Endothelial cell of umbilical vein (primary cell): ENCODE measurements around the gene S1PR4. TPM values are rescaled to one million over a fixed set of nuclear protein-coding genes. Genes with fewer than 3 reads are reported as not detected.

Experiments
- BruUV-seq: library from RNA; stranded (reverse); fragments of 400-500 nt; replicated peaks from 2 replicates; lab custom pipeline; 2021; lab: Mats Ljungman, UMichigan
- CTCF ChIA-PET: fragments of 300-600, 350-600 bp; sonication (Branson Sonifier 250); formaldehyde crosslinking; loops from one replicate; lab custom pipeline; 2021; ENCODE audit warnings: antibody characterized with exemption, inconsistent platforms; lab: Charles Lee
- POLR2A ChIA-PET: fragments of 300-600, 350-600 bp; sonication (Branson Sonifier 250); formaldehyde crosslinking; loops from one replicate; lab custom pipeline; 2021; ENCODE audit warnings: antibody characterized with exemption, inconsistent platforms; lab: Charles Lee
- DNase-seq: peaks from one replicate; pipeline ENCODE4 v3.0.0-alpha.2; 2011; ENCODE audit warnings: low read depth, low spot score
- FAIRE-seq: peaks from 2 replicates; lab custom pipeline; 2011; peaks lifted over from hg19 to GRCh38; lab: Jason Lieb, UNC
- H2AFZ ChIP-seq: 2 replicates; pipeline ENCODE4 v1.6.0; 2012; ENCODE audit warnings: low read depth, low read length, control low read depth, inconsistent platforms
- H3K27ac ChIP-seq: 2 replicates; pipeline ENCODE4 v1.5.1; 2011; ENCODE audit warnings: low read depth, mild to moderate bottlenecking, control low read depth, low read length, moderate library complexity; ENCODE audit not compliant: insufficient read depth
- H3K27me3 ChIP-seq, 2 experiments: 2 replicates each; pipeline versions ENCODE4 v1.6.0 to v1.6.1; 2011; ENCODE audit warnings: low read length in 2 of 2, mixed read lengths in 1 of 2; ENCODE audit not compliant: control insufficient read depth in 2 of 2, insufficient read depth in 2 of 2
- H3K36me3 ChIP-seq, 2 experiments: 2 replicates in 1 of 2; 3 replicates in 1 of 2; pipeline ENCODE4 v1.5.1; 2011; ENCODE audit warnings: low read length in 2 of 2, mild to moderate bottlenecking in 1 of 2, moderate library complexity in 1 of 2; ENCODE audit not compliant: control insufficient read depth in 2 of 2, insufficient read depth in 2 of 2; ENCODE audit errors: extremely low read depth in 1 of 2
- H3K4me1 ChIP-seq: 3 replicates; pipeline ENCODE4 v1.5.1; 2011; ENCODE audit warnings: mild to moderate bottlenecking, low read length; ENCODE audit not compliant: control insufficient read depth, insufficient read depth; ENCODE audit errors: extremely low read depth
- H3K4me2 ChIP-seq: 2 replicates; pipeline ENCODE4 v1.6.1; 2011; ENCODE audit warnings: low read length, control low read depth, mixed read lengths; ENCODE audit not compliant: insufficient read depth
- H3K4me3 ChIP-seq, 3 experiments: fragments of 200-600 bp in 1 of 3; sonication (generic), shearing (Covaris generic) in 1 of 3; replicated peaks in 1 of 3; 2 replicates each; pipeline ENCODE4 v1.5.1; 2011 to 2016; ENCODE audit warnings: control low read depth in 3 of 3, low read length in 3 of 3, mild to moderate bottlenecking in 2 of 3, inconsistent platforms in 1 of 3, low read depth in 1 of 3, moderate library complexity in 1 of 3; ENCODE audit not compliant: insufficient read depth in 1 of 3
- H3K79me2 ChIP-seq: 2 replicates; pipeline ENCODE4 v1.6.0; 2012; ENCODE audit warnings: low read length, inconsistent platforms; ENCODE audit not compliant: control insufficient read depth, insufficient read depth
- H3K9ac ChIP-seq: replicated peaks from 2 replicates; pipeline ENCODE3; 2011; ENCODE audit warnings: low read length, control low read depth; ENCODE audit not compliant: insufficient read depth; ENCODE audit errors: extremely low read depth
- H3K9me1 ChIP-seq: replicated peaks from 3 replicates; pipeline ENCODE4 v1.6.0; 2011; ENCODE audit warnings: mild to moderate bottlenecking, low read length; ENCODE audit not compliant: control insufficient read depth, insufficient read depth; ENCODE audit errors: extremely low read depth
- H3K9me3 ChIP-seq: replicated peaks from 2 replicates; pipeline ENCODE4 v1.5.1; 2012; ENCODE audit warnings: low read length, inconsistent platforms; ENCODE audit not compliant: control insufficient read depth, insufficient read depth
- H4K20me1 ChIP-seq: replicated peaks from 2 replicates; pipeline ENCODE3; 2011; ENCODE audit warnings: mild to moderate bottlenecking, low read length; ENCODE audit not compliant: control insufficient read depth, insufficient read depth; ENCODE audit errors: extremely low read depth
- CTCF ChIP-seq, 2 donors: IDR thresholded peaks; 1 replicate in 1 of 2; 2 replicates in 1 of 2; pipeline ENCODE4 v1.5.1; 2011; ENCODE audit warnings: low read length in 2 of 2, mild to moderate bottlenecking in 2 of 2, moderate library complexity in 2 of 2, control low read depth in 1 of 2, inconsistent platforms in 1 of 2, low read depth in 1 of 2; ENCODE audit not compliant: insufficient read depth in 1 of 2; ENCODE audit errors: extremely low read depth in 1 of 2
- EZH2 ChIP-seq: IDR thresholded peaks from 2 replicates; pipeline ENCODE4 v1.6.1; 2012; ENCODE audit warnings: borderline replicate concordance, low read depth, mild to moderate bottlenecking, moderate library complexity, low read length, inconsistent platforms; ENCODE audit not compliant: severe bottlenecking
- FOS ChIP-seq: IDR thresholded peaks from 2 replicates; pipeline ENCODE4 v1.6.1; 2011; ENCODE audit warnings: mild to moderate bottlenecking, low read length, moderate library complexity, borderline replicate concordance; ENCODE audit not compliant: insufficient read depth
- GATA2 ChIP-seq: IDR thresholded peaks from 2 replicates; pipeline ENCODE4 v1.7.0; 2011; ENCODE audit warnings: low read depth, mild to moderate bottlenecking, moderate library complexity, mixed read lengths, low read length; ENCODE audit not compliant: insufficient read length, insufficient read depth
- JUN ChIP-seq: IDR thresholded peaks from 2 replicates; pipeline ENCODE4 v1.6.1; 2011; ENCODE audit warnings: borderline replicate concordance, low read depth; ENCODE audit not compliant: insufficient read length, insufficient read depth
- MAX ChIP-seq: IDR thresholded peaks from 2 replicates; pipeline ENCODE4 v1.6.1; 2011; ENCODE audit not compliant: insufficient read depth, insufficient read length
- MYC ChIP-seq: IDR thresholded peaks from one replicate; pipeline ENCODE4 v1.6.1; 2011; ENCODE audit warnings: mild to moderate bottlenecking, low read depth, low read length
- POLR2A ChIP-seq: IDR thresholded peaks from 2 replicates; pipeline ENCODE4 v1.6.1; 2012; ENCODE audit warnings: low read depth, mild to moderate bottlenecking, control low read depth, low read length
- POLR2AphosphoS5 ChIP-seq: IDR thresholded peaks from 2 replicates; pipeline ENCODE4 v1.6.1; 2012; ENCODE audit warnings: low read depth, mild to moderate bottlenecking, control low read depth, low read length, moderate library complexity; ENCODE audit not compliant: insufficient read depth
- dilution Hi-C: fragments of 300-500 bp; cut with MboI; formaldehyde crosslinking; loops from one replicate; pipeline ENCODE4 v1.15.0; 2019; ENCODE audit warnings: low sequenced_read_pairs; ENCODE audit not compliant: extremely low pct_ligation_motif_present
- intact Hi-C: fragments of 100-400 bp; cut with micrococcal nuclease; formaldehyde crosslinking; loops from one replicate; pipeline ENCODE4 v1.10.0; 2022
- polyA plus RNA-seq, 4 experiments: library from polyadenylated mRNA; depleted of rRNA in 3 of 4; stranded (reverse) in 3 of 4; unstranded in 1 of 4; fragments of >200 nt; gene quantifications; 2 replicates each; pipeline versions ENCODE4 v1.2.1 to v1.2.3, GENCODE V29; 2011 to 2012; ENCODE audit warnings: missing spikeins in 1 of 4
- total RNA-seq: library from RNA; stranded (reverse); gene quantifications from 2 replicates; pipeline ENCODE4 v1.2.3, GENCODE V29; 2021

S1PR4 gene
- total and polyA plus RNA-seq, 2 donors (not counting 3 experiments of a cell fraction or from before 2014, with no cell fraction given): 1.7 to 2.5 TPM

DNA sequence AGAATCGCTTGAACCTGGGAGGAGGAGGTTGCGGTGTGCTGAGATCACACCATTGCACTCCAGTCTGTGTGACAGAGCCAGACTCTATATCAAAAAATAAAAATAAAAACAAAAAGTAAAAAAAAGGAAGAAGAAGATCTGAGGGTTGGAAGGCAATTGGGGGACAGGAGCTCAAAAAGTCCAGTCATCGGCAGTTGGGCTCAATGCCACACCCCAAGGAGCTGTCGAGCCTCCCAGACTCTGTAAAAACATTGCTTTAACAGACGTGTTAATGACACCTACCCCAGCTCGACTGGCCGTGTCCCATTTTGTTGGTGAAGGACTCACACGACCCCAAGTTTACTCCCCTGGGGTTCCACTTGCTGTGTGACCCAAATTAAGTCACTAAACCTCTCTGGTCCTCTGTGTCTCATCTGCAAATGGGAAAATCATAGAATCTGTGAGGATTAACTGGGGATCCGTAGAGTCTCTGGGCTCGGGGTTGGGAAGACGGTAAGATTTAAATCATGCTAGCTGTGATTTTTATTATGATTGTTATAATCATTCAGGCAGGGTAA is 35.7 kb upstream of the S1PR4 start:
- no TSS peak for BruUV-seq
- DNase-seq: no peak
- peak; percentile 50 for FAIRE-seq
- peak overlapping the region; percentile 26 for H3K4me2 ChIP-seq
- intact Hi-C loops: loop anchor here (1.0 kb wide), 3 partner anchors 12 to 193 kb away; no protein-coding TSS in a partner anchor
- dilution Hi-C loops: no loop called here
- H3K9ac ChIP-seq: peak overlapping the region; percentile 67
- CTCF ChIA-PET: interaction anchor here (0.9 to 8.4 kb wide), 3 partner anchors 13 to 34 kb away, joined by 4 to 122 read pairs (median 8); no protein-coding TSS in a partner anchor
- no peak overlapping the region for H3K4me3 ChIP-seq
- H3K9me3 ChIP-seq: no peaks in the 10 kb centered on the region
- H3K9me1 ChIP-seq: no peaks in the 10 kb centered on the region
- H3K27me3 ChIP-seq: no peaks in the 10 kb centered on the region
- H4K20me1 ChIP-seq: no peaks in the 10 kb centered on the region
- POLR2A ChIA-PET: interaction anchor here (1.4 kb wide), 1 partner anchor 193 kb away, joined by 6 read pairs; no protein-coding TSS in a partner anchor
- TF ChIP-seq POLR2A (no peak), FOS (no peak), MYC (no peak), EZH2 (no peak), POLR2AphosphoS5 (no peak), MAX (no peak), GATA2 (no peak), JUN (no peak), CTCF (IDR thresholded peaks at IDR 0.05; ENCODE audit: extremely low read depth in 1 of 2, insufficient read depth in 1 of 2, low read depth in 1 of 2, low read length in 2 of 2) (no peak)
- H2AFZ ChIP-seq: no peak overlapping the region
- peaks cover 23% of the 10 kb centered on the region for H3K4me1 ChIP-seq
- peak overlapping the region; percentile 97 for H3K27ac ChIP-seq
- H3K79me2 ChIP-seq: no peaks in the 10 kb centered on the region
- no peaks in the 10 kb centered on the region for H3K36me3 ChIP-seq
